Loucy (cell line): Measurements from ENCODE around the gene SASH1.

ENCODE experiments used
- H2AFZ ChIP-seq: fragments of 200-600 bp; sonication (generic); 2 replicates; pipeline ENCODE4 v1.6.0; 2016; ENCODE audit warnings: antibody characterized with exemption, mild to moderate bottlenecking, low read length, moderate library complexity
- H3F3A ChIP-seq: fragments of 200-600 bp; 2 replicates; pipeline ENCODE4 v1.6.0; 2016; ENCODE audit warnings: antibody characterized with exemption, low read depth, mild to moderate bottlenecking
- H3K27me3 ChIP-seq: fragments of 200-600 bp; sonication (generic); 2 replicates; pipeline ENCODE4 v1.6.1; 2014; ENCODE audit warnings: low read length, mild to moderate bottlenecking; ENCODE audit not compliant: insufficient read depth, poor library complexity, severe bottlenecking
- H3K36me3 ChIP-seq: fragments of 200-600 bp; sonication (generic); 2 replicates; pipeline ENCODE4 v1.6.1; 2016; ENCODE audit warnings: low read length; ENCODE audit not compliant: insufficient read depth
- H3K4me1 ChIP-seq: fragments of 200-600 bp; sonication (generic); 2 replicates; pipeline ENCODE4 v1.5.1; 2014; ENCODE audit warnings: low read length, mild to moderate bottlenecking; ENCODE audit not compliant: insufficient read depth, poor library complexity, severe bottlenecking
- H3K4me2 ChIP-seq: fragments of 200-600 bp; sonication (generic); 2 replicates; pipeline ENCODE4 v1.6.0; 2014; ENCODE audit warnings: antibody characterized with exemption, low read length, low read depth, mild to moderate bottlenecking; ENCODE audit not compliant: poor library complexity, severe bottlenecking
- H3K4me3 ChIP-seq: fragments of 200-600 bp; sonication (generic); 2 replicates; pipeline ENCODE4 v1.5.1; 2014; ENCODE audit warnings: low read length, mild to moderate bottlenecking, mixed read lengths; ENCODE audit not compliant: poor library complexity, severe bottlenecking
- H3K79me2 ChIP-seq: fragments of 200-600 bp; sonication (generic); 2 replicates; pipeline ENCODE4 v1.6.1; 2014; ENCODE audit warnings: low read length; ENCODE audit not compliant: insufficient read depth
- H3K9ac ChIP-seq: fragments of 200-600 bp; sonication (generic); 2 replicates; pipeline ENCODE4 v1.6.0; 2014; ENCODE audit warnings: mild to moderate bottlenecking, low read depth, low read length, moderate library complexity; ENCODE audit not compliant: poor library complexity, severe bottlenecking
- H3K9me2 ChIP-seq: fragments of 200-600 bp; sonication (generic); replicated peaks from 2 replicates; pipeline ENCODE4 v1.6.1; 2016; ENCODE audit warnings: low read depth, low read length, mixed read lengths
- H3K9me3 ChIP-seq: fragments of 200-600 bp; sonication (generic); 2 replicates; pipeline ENCODE4 v1.6.1; 2014; ENCODE audit warnings: mild to moderate bottlenecking, antibody characterized with exemption, low read length, low read depth; ENCODE audit not compliant: insufficient read depth
- H4K20me1 ChIP-seq: fragments of 200-600 bp; sonication (generic); 2 replicates; pipeline ENCODE4 v1.6.0; 2014; ENCODE audit warnings: antibody characterized with exemption, low read length, mild to moderate bottlenecking; ENCODE audit not compliant: insufficient read depth, poor library complexity, severe bottlenecking
- CTCF ChIP-seq: fragments of 200-600 bp; sonication (generic); conservative IDR thresholded peaks from 2 replicates; pipeline ENCODE4 v1.5.1; 2014; ENCODE audit warnings: mild to moderate bottlenecking, antibody characterized with exemption, low read length
- EZH2phosphoT487 ChIP-seq: fragments of 200-600 bp; IDR thresholded peaks from 2 replicates; pipeline ENCODE4 v1.6.1; 2018; ENCODE audit warnings: antibody characterized with exemption, mild to moderate bottlenecking, moderate library complexity, borderline replicate concordance

Gene SASH1

GRCh38 chr6:148447521-148448230 lies 105.0 kb downstream of the SASH1 start:
- no peak overlapping the region for H2AFZ ChIP-seq
- no peaks in the 10 kb centered on the region for H3K9me3 ChIP-seq
- H3K4me3 ChIP-seq = no peak overlapping the region
- H3K9ac ChIP-seq = no peak overlapping the region
- no peaks in the 10 kb centered on the region for H3K27me3 ChIP-seq
- H3K9me2 ChIP-seq = no peaks in the 10 kb centered on the region
- no peaks in the 10 kb centered on the region for H4K20me1 ChIP-seq
- H3K79me2 ChIP-seq = no peaks in the 10 kb centered on the region
- no peaks in the 10 kb centered on the region for H3K36me3 ChIP-seq
- H3K4me2 ChIP-seq = no peak overlapping the region
- H3F3A ChIP-seq = no peaks in the 10 kb centered on the region
- TF ChIP-seq CTCF (no peak), EZH2phosphoT487 (no peak)
- H3K4me1 ChIP-seq = peaks cover 21% of the 10 kb centered on the region

- Histone ChIP-seq H3K9ac (no peak overlapping the region), H4K20me1 (no peaks in the 10 kb centered on the region), H3K36me3 (no peaks in the 10 kb centered on the region), H3K4me2 (no peak overlapping the region), H3K4me1 (peaks cover 21% of the 10 kb centered on the region), H3K27me3 (no peaks in the 10 kb centered on the region), H3K79me2 (no peaks in the 10 kb centered on the region), H2AFZ (no peak overlapping the region), H3K9me2 (no peaks in the 10 kb centered on the region), H3F3A (no peaks in the 10 kb centered on the region), H3K4me3 (no peak overlapping the region), H3K9me3 (no peaks in the 10 kb centered on the region)
- TF ChIP-seq EZH2phosphoT487 (no peak), CTCF (no peak)
Observed at GRCh38 chr6:148448369-148449012, 105.9 kb downstream of the SASH1 start.

- Histone ChIP-seq H3K27me3 (no peaks in the 10 kb centered on the region), H3K79me2 (no peaks in the 10 kb centered on the region), H3K4me1 (peaks cover 21% of the 10 kb centered on the region), H3K4me3 (no peak overlapping the region), H3F3A (no peaks in the 10 kb centered on the region), H3K9me2 (no peaks in the 10 kb centered on the region), H3K36me3 (no peaks in the 10 kb centered on the region), H2AFZ (no peak overlapping the region), H3K9me3 (no peaks in the 10 kb centered on the region), H4K20me1 (no peaks in the 10 kb centered on the region), H3K4me2 (no peak overlapping the region), H3K9ac (no peak overlapping the region)
- TF ChIP-seq CTCF (no peak), EZH2phosphoT487 (no peak)
Observed at GRCh38 chr6:148450866-148451265, 108.2 kb downstream of the SASH1 start.
